ENCODE results near the gene ZFAND3. TPM values are rescaled to one million over a fixed set of nuclear protein-coding genes. Genes with fewer than 3 reads are reported as not detected.
A peak's percentile ranks its signal among the peaks of the same experiment; 100 is the strongest.
"Not testable (repeated sequence)": the region's sequence is repeated elsewhere in the genome, so short reads cannot be mapped to it uniquely, and the experiment has no call there.

ZFAND3 gene
- total RNA-seq, 1 experiment from 2014 or later: 34.7 TPM

DNA sequence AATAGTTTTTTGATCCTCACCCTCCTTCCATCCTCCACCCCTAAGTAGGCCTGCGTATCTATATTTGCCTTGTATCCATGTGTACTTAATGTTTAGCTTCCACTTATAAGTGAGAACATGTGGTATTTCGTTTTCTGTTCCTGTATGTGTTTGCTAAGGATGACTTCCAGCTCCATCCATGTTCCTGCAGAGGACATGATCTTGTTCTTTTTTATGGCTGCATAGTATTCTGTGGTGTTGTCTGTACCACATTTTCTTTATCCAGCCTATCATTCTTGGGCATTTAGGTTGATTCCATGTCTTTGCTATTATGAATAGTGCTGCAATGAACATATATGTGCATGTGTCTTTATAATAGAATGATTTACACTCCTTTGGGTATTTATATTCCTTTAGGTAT lies 129.1 kb downstream of the ZFAND3 start:
- DNase-seq (ENCODE audit: low spot score); in situ Hi-C loops (cut with HindIII; ENCODE audit: low sequenced_read_pairs): not testable (repeated sequence)

DNA sequence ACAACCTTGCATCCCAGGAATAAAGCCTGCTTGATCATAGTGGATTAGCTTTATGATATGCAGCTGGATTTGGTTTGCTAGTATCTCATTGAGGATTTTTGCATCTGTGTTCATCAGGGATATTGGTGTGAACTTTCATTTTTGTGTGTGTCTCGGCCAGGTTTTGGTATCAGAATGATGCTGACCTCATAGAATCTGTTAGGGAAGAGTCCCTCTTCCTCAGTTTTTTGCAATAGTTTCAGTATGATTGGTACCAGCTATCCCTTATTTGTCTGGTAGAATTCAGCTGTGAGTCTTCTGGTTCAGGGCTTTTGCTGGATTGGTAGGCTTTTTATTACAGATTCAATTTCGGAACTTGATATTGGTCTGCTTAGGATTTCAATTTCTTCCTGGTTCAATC lies 132.5 kb downstream of the ZFAND3 start:
- in situ Hi-C loops (cut with HindIII; ENCODE audit: low sequenced_read_pairs): no loop called here
- no peak for DNase-seq (ENCODE audit: low spot score)

DNA sequence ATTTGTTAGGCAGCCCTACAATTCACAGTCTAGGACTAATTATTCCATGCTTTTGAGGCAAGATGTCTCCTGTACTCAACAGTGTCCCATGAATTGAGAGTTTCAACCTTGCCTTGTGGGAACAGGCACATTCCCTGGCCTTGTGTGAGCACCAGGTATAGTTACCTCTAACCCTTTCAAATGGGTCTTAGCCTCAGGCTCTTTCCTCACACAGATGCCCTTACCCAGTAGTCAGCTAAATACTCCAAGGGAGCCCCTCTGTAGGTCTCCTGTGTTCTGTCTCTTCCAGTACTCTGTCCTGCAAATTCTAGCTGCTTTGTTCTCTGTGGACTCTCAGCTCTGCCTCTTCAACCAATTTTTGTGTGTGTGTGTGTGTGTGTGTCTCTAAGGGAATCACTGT lies 135.3 kb downstream of the ZFAND3 start:
- no peak for DNase-seq (ENCODE audit: low spot score)
- in situ Hi-C loops (cut with HindIII; ENCODE audit: low sequenced_read_pairs): no loop called here

DNA sequence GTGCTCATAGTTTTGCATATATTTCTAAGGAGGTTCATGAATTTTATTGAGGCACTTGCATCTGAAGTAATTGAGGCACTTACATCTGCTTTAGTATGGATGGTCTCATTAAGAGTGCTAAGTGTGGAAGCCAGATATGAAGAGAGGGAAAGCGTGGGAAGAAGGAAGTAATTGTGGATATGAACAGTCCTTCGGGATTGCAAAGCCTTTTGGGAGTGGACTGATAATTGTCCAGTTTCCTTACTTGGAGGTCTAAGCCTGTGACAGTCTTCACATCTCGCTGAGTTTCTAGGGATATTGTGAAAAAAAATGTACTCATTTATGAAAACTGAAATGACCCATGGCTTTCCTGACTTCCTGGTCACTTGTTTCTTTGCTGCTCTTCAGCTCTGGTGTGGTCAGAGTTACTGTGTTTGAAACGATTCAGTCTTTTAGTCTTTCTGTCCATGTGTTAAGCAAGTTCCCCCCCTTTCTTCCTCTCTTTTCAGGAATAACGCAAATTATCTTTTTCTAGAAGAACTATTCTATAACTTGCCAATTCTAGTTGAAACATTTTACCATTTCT lies 137.3 kb downstream of the ZFAND3 start:
- in situ Hi-C loops (cut with HindIII; ENCODE audit: low sequenced_read_pairs): no loop called here
- DNase-seq (ENCODE audit: low spot score): no peak

DNA sequence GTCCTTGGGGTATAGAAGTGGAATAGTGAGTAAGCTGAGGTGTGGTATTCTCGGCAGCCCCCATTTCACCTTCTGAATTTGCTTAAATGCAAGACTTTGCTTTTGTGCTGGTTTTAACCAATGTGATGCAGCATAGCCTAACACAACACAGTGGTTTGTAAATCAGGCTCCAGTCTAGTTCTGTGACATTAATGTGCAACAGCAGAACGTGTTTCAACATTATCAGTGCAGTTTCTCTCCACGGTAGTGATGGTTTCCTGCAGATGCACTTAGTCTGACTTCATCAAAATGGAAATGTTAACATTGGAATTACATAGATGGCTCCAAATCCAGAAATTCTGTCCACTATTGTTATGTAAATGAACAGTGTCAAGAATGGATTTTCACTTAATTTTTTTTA lies 139.5 kb downstream of the ZFAND3 start:
- in situ Hi-C loops (cut with HindIII; ENCODE audit: low sequenced_read_pairs): no loop called here
- no peak for DNase-seq (ENCODE audit: low spot score)

DNA sequence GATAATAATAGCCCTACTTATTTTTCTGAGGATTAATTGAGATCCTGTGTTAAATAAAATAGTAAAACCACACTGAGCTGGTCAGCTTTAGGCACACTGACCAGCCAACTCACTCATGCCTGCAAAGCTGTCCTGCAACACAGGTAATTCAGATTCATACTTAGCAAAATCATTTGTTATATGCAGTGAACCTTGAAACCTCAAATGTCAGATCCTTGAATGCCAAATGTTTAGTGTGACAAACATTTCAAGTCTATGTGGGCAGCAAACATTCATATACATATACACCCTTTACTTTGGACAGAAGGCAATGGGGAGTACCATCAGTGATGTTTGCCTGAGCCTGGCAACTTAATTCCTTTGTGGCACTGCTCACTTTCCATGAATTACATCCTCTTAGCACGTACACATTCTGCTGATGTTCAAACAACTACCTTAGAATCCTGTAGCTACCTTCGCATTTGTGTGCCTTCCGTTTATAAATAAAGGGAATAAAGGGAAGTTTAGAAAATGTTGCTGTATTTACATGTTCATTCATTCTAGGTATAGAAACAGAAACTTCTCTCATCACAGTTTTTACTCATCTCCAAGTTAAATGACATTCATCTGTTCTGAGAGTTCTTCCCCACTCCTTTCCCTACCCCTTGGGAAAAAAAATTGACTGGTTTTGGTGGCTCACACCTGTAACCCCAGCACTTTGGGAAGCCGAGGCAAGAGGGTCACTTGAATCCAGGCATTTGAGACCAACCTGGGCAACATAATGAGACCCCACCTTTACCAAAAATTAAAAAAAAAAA lies 140.8 kb downstream of the ZFAND3 start:
- DNase-seq (ENCODE audit: low spot score): no peak
- in situ Hi-C loops (cut with HindIII; ENCODE audit: low sequenced_read_pairs): no loop called here

DNA sequence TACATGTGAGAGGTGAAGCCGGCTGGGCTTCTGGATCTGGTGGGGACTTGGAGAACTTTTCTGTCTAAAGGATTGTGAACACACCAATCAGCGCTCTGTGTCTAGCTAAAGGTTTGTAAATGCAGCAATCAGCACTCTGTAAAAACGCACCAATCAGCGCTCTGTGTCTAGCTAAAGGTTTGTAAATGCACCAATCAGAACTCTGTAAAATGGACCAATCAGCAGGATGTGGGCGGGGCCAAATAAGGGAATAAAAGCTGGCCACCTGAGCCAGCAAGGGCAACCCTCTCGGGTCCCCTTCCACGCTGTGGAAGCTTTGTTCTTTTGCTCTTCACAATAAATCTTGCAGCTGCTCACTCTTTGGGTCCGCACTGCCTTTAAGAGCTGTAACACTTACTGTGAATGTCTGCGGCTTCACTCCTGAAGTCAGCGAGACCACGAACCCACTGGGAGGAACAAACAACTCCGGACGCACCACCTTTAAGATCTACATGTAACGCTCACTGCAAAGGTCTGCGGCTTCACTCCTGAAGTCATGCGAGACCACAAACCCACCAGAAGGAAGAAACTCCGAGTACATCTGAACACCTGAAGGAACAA lies 143.1 kb downstream of the ZFAND3 start:
- DNase-seq (ENCODE audit: low spot score); in situ Hi-C loops (cut with HindIII; ENCODE audit: low sequenced_read_pairs): not testable (repeated sequence)

GRCh38 chr6:37965964-37966676 lies 146.6 kb downstream of the ZFAND3 start:
- in situ Hi-C loops (cut with HindIII; ENCODE audit: low sequenced_read_pairs): no loop called here

GRCh38 chr6:37966801-37967200 lies 147.3 kb downstream of the ZFAND3 start:
- no peak for DNase-seq (ENCODE audit: low spot score)
- in situ Hi-C loops (cut with HindIII; ENCODE audit: low sequenced_read_pairs): no loop called here

More at GRCh38 chr6:37965964-37966676, 146.6 kb downstream of the ZFAND3 start:
- no peak for DNase-seq (ENCODE audit: low spot score)

- in situ Hi-C loops (cut with HindIII; ENCODE audit: low sequenced_read_pairs): no loop called here
- DNase-seq (ENCODE audit: low spot score): no peak
Observed at GRCh38 chr6:37967651-37968050, 148.1 kb downstream of the ZFAND3 start.

- DNase-seq (ENCODE audit: low spot score): no peak
- in situ Hi-C loops (cut with HindIII; ENCODE audit: low sequenced_read_pairs): no loop called here
Observed at GRCh38 chr6:37971266-37971665, 151.7 kb downstream of the ZFAND3 start.

- in situ Hi-C loops (cut with HindIII; ENCODE audit: low sequenced_read_pairs): no loop called here
- DNase-seq (ENCODE audit: low spot score): no peak
Observed at GRCh38 chr6:37971711-37972390, 152.3 kb downstream of the ZFAND3 start.

GRCh38 chr6:37972994-37973757 lies 153.6 kb downstream of the ZFAND3 start:
- in situ Hi-C loops (cut with HindIII; ENCODE audit: low sequenced_read_pairs): no loop called here

DNA sequence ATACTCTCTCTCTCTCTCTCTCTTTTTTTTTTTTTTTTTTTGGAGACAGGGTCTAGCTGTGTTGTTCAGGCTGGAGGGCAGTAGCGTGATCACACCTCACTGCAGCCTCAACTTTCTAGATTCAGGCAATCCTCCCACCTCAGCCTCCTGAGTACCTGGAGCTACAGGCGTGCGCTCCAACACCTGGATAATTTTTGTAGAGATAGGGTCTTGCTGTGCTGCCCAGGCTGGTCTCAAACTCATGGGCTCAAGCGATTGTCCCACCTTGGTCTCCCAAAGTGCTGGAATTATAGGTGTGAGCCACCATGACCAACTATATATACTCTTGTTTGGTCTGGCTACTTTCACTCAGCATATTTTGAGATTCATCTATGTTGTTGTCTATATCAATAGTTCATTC lies 154.9 kb downstream of the ZFAND3 start:
- DNase-seq (ENCODE audit: low spot score): no peak
- in situ Hi-C loops (cut with HindIII; ENCODE audit: low sequenced_read_pairs): no loop called here

More at GRCh38 chr6:37972994-37973757, 153.6 kb downstream of the ZFAND3 start:
- no peak for DNase-seq (ENCODE audit: low spot score)

- no peak for DNase-seq (ENCODE audit: low spot score)
- in situ Hi-C loops (cut with HindIII; ENCODE audit: low sequenced_read_pairs): no loop called here
Observed at GRCh38 chr6:37974943-37975342, 155.4 kb downstream of the ZFAND3 start.

DNA sequence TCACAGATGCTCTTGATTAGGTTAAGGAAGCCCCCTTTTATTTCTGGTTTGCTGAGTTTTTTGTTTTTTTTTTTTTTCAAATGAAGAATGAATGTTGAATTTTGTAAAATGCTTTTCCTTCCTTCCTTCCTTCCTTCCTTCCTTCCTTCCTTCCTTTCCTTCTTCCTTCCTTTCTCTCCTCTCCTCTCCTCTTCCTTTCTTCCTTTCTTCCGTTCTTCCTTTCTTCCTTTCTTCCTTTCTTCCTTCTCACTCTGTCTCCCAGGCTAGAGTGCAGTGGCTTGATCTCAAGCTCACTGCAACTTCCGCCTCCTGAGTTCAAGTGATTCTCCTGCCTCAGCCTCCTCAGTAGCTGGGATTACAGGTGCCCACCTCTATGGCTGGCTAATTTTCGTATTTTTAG lies 158.2 kb downstream of the ZFAND3 start:
- in situ Hi-C loops (cut with HindIII; ENCODE audit: low sequenced_read_pairs): no loop called here
- no peak for DNase-seq (ENCODE audit: low spot score)

DNA sequence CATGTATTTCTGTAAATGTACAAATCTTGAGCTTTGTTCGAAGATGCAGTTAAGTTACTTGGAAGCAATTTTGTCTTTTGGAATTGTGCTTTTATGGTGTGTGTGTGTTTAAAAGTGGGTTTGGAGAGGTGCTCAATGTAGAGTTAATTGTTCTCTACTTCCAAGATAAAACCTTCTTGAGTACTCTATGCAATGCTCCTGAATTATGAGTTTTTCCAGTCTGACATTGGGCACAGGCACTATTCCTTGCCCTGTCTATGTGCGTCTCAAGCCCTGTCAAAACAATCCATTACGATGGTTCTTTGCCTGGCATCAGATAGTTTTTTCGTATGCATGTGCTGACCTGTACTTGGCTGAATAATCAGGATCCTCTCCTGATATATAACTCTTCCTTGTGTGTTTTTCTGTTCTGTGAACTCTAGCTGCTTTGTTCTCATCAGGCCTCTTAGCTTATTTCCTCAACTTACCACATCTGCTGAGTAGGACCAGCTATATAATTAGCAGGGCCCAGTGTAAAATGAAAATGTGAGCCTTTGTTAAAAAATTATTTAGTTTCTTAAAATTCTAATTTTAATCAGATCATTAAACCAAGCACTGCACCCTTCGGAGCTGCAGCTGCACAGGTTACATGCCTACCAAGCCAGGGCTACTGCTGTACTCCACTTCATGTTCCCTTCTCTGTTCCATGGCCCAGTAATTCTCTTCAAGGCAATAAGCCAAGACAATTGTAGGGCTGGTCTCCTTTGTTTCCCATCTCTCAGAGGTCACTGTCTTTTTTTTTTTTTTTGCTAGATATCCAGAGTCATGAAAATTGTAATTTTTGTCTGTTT lies 160.1 kb downstream of the ZFAND3 start:
- DNase-seq (ENCODE audit: low spot score): no peak
- in situ Hi-C loops (cut with HindIII; ENCODE audit: low sequenced_read_pairs): no loop called here

DNA sequence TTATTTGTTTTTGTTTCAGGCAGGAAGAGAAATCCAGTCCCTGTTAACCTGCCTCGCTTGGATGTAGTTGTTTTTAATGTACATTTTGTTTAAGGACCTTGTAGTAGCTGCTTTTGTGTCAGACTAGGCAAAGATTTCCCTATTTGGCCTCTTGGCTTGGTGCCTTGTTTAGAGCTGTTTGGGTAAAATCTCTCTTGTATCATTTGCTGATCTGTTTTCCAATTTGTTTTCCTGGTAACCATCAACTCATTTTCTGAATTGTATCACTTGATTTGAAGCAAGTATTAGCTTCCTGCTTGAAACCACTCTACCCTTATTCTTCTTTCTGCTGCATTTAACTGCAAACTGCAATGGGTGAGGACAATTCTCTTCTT lies 160.7 kb downstream of the ZFAND3 start:
- peak; percentile 46 for DNase-seq (ENCODE audit: low spot score)
- in situ Hi-C loops (cut with HindIII; ENCODE audit: low sequenced_read_pairs): no loop called here

Data from G401 (cell line).